Skeletal muscle satellite cell (primary cell): ENCODE measurements around the gene MID1IP1.

ENCODE experiments used
- H3K27me3 ChIP-seq: 2 replicates; pipeline ENCODE4 v1.7.0; 2013; ENCODE audit warnings: low read length; ENCODE audit not compliant: control insufficient read depth, insufficient read depth
- H3K36me3 ChIP-seq: 2 replicates; pipeline ENCODE4 v1.7.0; 2013; ENCODE audit warnings: mild to moderate bottlenecking, control low read depth, low read length; ENCODE audit not compliant: insufficient read depth
- H3K4me1 ChIP-seq: 2 replicates; pipeline ENCODE4 v1.7.0; 2013; ENCODE audit warnings: low read length; ENCODE audit not compliant: control insufficient read depth, insufficient read depth
- H3K4me2 ChIP-seq: 2 replicates; pipeline ENCODE4 v1.7.0; 2013; ENCODE audit warnings: mild to moderate bottlenecking, low read length
- H3K4me3 ChIP-seq: 2 replicates; pipeline ENCODE4 v1.7.0; 2013; ENCODE audit warnings: low read length
- H3K9ac ChIP-seq: 2 replicates; pipeline ENCODE4 v1.7.0; 2013; ENCODE audit warnings: mild to moderate bottlenecking, low read depth, low read length, moderate library complexity
- H3K9me3 ChIP-seq: replicated peaks from 2 replicates; pipeline ENCODE4 v1.7.0; 2013; ENCODE audit warnings: mild to moderate bottlenecking, control low read depth, low read length

The MID1IP1 gene

DNA sequence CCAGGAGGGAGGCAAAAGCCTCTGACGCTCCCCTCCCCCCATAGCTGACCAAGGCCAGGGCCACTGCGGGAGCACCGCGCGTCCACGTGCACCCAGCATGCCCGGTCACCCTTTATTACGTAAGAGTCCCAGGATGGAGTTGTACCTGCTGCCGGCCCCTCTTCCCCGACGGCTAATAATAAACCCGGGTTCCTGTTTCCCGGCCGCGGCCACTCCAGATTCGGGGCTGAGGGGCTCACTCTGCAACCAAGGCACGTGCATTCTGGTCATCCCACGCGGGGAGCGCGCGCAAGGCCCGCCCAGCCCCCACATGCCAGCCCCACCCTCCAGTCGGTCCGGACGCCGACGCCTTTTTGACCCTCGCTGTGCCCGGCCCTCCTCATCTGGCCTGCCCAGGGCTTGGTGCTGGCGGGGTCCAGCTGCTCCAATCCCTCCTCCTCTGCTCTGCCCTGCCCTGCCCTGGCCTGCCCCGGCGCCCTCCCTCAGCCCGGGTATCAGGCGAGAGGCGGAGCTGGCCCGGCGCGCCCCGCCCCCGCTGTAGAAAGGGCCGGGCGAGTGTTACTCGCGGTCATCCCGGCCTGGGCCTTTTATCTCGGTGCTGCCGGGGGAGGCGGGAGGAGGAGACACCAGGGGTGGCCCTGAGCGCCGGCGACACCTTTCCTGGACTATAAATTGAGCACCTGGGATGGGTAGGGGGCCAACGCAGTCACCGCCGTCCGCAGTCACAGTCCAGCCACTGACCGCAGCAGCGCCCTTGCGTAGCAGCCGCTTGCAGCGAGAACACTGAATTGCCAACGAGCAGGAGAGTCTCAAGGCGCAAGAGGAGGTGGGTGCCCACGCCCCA is 2.6 kb downstream of the MID1IP1 start:
- Histone ChIP-seq H3K4me1 (peaks cover 21% of the 10 kb centered on the region), H3K4me2 (peak overlapping the region; percentile 77), H3K36me3 (no peaks in the 10 kb centered on the region), H3K27me3 (no peaks in the 10 kb centered on the region), H3K9ac (peak overlapping the region; percentile 86), H3K4me3 (peak overlapping the region; percentile 88), H3K9me3 (no peaks in the 10 kb centered on the region)

DNA sequence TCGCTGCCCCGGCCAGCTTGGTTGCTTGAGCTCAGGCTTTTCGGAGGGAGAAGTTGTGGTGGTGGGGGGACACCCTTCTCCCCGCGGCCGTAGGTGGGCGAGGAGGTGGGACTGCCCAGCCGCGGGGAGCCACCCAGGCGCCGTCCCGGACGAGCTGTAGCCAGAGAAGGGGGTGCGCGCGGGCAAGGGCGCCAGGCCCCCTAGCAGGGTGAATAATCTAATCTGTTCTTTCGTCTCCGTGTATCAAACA is 3.1 kb downstream of the MID1IP1 start:
- H3K4me3 ChIP-seq = peak overlapping the region; percentile 88
- H3K4me2 ChIP-seq = peak overlapping the region; percentile 77
- H3K27me3 ChIP-seq = no peaks in the 10 kb centered on the region
- no peaks in the 10 kb centered on the region for H3K9me3 ChIP-seq
- H3K4me1 ChIP-seq = peaks cover 18% of the 10 kb centered on the region
- no peaks in the 10 kb centered on the region for H3K36me3 ChIP-seq
- H3K9ac ChIP-seq = peak overlapping the region; percentile 86

DNA sequence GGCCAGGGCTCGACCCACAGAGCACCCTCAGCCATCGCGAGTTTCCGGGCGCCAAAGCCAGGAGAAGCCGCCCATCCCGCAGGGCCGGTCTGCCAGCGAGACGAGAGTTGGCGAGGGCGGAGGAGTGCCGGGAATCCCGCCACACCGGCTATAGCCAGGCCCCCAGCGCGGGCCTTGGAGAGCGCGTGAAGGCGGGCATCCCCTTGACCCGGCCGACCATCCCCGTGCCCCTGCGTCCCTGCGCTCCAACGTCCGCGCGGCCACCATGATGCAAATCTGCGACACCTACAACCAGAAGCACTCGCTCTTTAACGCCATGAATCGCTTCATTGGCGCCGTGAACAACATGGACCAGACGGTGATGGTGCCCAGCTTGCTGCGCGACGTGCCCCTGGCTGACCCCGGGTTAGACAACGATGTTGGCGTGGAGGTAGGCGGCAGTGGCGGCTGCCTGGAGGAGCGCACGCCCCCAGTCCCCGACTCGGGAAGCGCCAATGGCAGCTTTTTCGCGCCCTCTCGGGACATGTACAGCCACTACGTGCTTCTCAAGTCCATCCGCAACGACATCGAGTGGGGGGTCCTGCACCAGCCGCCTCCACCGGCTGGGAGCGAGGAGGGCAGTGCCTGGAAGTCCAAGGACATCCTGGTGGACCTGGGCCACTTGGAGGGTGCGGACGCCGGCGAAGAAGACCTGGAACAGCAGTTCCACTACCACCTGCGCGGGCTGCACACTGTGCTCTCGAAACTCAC is 3.6 kb downstream of the MID1IP1 start:
- Histone ChIP-seq H3K27me3 (no peaks in the 10 kb centered on the region), H3K4me3 (peak overlapping the region; percentile 88), H3K4me1 (peaks cover 14% of the 10 kb centered on the region), H3K9ac (peak overlapping the region; percentile 86), H3K36me3 (no peaks in the 10 kb centered on the region), H3K9me3 (no peaks in the 10 kb centered on the region), H3K4me2 (peak overlapping the region; percentile 77)

DNA sequence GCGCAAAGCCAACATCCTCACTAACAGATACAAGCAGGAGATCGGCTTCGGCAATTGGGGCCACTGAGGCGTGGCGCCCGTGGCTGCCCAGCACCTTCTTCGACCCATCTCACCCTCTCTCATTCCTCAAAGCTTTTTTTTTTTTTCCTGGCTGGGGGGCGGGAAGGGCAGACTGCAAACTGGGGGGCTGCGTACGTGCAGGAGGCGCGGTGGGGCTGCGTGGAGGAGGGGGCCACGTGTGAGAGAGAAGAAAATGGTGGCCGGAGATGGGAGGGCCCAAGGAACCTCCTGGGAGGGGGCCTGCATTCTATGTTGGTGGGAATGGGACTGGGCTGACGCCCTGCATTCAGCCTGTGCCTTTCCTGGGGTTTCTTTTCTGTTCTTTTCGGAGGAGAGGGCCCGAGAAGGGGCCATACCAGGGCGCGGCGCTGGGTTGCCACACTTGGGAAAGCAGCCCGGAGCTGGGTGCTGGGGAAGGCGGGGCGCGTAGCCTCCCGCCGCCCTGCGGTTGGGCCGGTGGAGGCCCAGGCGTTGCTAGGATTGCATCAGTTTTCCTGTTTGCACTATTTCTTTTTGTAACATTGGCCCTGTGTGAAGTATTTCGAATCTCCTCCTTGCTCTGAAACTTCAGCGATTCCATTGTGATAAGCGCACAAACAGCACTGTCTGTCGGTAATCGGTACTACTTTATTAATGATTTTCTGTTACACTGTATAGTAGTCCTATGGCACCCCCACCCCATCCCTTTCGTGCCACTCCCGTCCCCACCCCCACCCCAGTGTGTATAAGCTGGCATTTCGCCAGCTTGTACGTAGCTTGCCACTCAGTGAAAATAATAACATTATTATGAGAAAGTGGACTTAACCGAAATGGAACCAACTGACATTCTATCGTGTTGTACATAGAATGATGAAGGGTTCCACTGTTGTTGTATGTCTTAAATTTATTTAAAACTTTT is 4.5 kb downstream of the MID1IP1 start:
- Histone ChIP-seq H3K4me2 (peak overlapping the region; percentile 77), H3K9me3 (no peaks in the 10 kb centered on the region), H3K4me1 (peaks cover 6% of the 10 kb centered on the region), H3K9ac (peak overlapping the region; percentile 86), H3K27me3 (no peaks in the 10 kb centered on the region), H3K36me3 (no peaks in the 10 kb centered on the region), H3K4me3 (peak overlapping the region; percentile 88)

DNA sequence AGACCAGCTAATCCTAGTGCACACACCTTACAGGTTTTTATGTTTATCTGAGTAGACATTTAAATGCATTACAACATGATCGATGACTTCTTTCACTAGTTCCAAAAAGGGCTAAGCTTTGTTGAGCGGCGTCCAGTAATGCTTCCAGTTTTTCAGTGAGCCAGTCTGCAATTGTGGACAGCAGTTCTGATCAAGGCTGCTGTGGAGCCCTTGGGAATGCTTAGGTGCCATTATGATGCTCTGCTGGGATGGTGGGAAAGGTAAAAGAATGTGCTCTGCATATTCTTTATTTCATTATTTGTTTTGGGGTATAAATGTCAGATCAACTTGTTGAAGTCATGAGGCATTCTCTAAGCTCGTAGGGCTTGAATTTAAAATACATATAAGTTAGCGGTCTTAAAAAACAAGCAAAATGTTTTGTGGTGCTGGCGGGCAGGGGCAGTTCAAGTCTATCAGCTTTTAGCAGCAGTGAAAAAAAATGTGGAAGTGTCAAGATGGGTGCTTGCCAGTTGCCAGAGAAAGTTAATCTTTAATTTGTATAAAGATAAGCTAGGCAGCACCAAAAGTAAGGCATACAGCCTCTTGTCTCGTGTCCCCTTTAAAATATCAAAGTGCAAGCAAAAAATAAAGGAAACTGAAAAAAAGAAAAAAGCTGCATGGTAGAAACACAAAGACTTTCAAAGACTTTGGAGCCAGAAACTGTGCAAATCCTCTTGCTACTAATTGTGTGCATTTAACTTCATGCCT is 5.8 kb downstream of the MID1IP1 start:
- peak overlapping the region; percentile 86 for H3K9ac ChIP-seq
- peak overlapping the region; percentile 88 for H3K4me3 ChIP-seq
- no peaks in the 10 kb centered on the region for H3K36me3 ChIP-seq
- H3K4me1 ChIP-seq = peaks cover 12% of the 10 kb centered on the region
- H3K9me3 ChIP-seq = no peaks in the 10 kb centered on the region
- H3K27me3 ChIP-seq = no peaks in the 10 kb centered on the region
- H3K4me2 ChIP-seq = peak overlapping the region; percentile 77

DNA sequence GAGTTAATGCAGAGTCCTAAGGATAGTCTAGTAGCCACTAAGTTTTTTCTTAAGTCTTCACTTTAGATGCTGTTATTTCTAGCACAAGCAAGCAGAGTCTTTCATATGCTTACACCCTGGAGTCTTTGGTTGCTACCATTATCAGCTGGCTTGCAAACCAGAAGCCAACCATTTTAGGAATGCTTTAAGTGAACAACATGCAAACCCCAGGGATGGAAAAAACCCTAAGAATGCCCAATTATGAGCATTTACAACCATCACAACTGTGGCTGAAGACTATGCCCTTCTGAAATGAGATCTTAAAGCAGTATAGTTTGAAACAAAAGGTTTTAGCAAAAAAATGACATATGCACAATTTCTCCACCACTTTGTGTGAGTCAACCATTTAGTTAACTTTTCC is 6.6 kb downstream of the MID1IP1 start:
- Histone ChIP-seq H3K36me3 (no peaks in the 10 kb centered on the region), H3K4me3 (no peak overlapping the region), H3K9me3 (no peaks in the 10 kb centered on the region), H3K4me1 (peaks cover 14% of the 10 kb centered on the region), H3K4me2 (no peak overlapping the region), H3K9ac (no peak overlapping the region), H3K27me3 (no peaks in the 10 kb centered on the region)

DNA sequence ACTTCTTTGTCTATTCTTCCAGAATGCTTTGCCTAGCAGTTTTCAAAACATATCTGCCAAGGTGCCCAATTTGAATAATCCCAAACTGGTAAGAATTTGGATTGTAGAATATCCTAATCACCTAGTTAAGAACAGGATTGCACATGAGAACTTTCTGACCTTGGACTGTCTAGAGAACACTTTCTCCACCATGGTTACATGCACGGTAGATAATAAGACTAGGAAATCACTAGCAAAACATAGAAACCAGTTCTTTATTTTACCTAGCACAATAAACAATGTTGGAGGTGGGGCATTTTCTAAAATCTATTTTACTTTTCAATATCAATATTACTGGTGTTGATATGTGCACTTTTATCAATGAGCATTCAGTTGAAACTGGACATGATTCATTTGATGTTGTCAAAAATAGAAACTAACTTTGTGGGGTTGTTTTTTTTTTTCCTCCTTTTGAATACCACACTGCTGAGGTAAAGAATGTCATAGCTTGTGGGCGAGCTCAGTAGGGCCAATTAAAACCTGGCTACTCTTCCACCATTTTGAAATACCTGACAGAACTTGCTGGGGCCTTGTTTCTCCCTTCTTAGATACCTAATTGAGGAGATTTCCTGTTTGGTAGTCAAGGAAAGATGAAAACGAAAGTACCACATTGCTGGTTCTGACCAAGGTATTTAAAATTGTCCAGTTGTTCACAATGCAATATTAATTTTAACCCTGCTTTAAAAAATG is 10.4 kb downstream of the MID1IP1 start:
- H3K4me3 ChIP-seq = no peak overlapping the region
- no peak overlapping the region for H3K9ac ChIP-seq
- peaks cover 15% of the 10 kb centered on the region for H3K4me1 ChIP-seq
- no peaks in the 10 kb centered on the region for H3K9me3 ChIP-seq
- no peaks in the 10 kb centered on the region for H3K27me3 ChIP-seq
- no peak overlapping the region for H3K4me2 ChIP-seq
- no peaks in the 10 kb centered on the region for H3K36me3 ChIP-seq

DNA sequence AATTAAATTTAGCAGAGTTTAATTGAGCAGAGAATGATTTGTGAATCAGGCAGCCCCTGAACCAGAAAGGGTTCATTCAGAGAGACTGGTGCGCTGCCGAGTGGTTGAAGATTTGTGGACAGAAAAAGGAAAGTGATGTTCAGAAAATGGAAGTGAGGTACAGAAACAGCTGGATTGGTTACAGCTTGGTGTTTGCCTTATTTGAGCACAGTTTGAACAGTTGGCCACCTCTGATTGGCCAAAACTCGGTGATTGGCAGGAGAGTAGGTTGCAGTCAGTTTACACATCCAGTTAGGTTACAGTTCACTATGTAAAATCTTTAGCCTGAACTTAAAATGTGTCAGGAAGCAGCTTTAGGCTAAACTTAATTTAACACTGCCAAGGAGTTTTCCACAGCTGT is 14.9 kb downstream of the MID1IP1 start:
- H3K4me2 ChIP-seq = no peak overlapping the region
- H3K27me3 ChIP-seq = no peaks in the 10 kb centered on the region
- H3K36me3 ChIP-seq = no peaks in the 10 kb centered on the region
- H3K9me3 ChIP-seq = no peaks in the 10 kb centered on the region
- H3K9ac ChIP-seq = no peak overlapping the region
- no peak overlapping the region for H3K4me3 ChIP-seq
- peaks cover 23% of the 10 kb centered on the region for H3K4me1 ChIP-seq

DNA sequence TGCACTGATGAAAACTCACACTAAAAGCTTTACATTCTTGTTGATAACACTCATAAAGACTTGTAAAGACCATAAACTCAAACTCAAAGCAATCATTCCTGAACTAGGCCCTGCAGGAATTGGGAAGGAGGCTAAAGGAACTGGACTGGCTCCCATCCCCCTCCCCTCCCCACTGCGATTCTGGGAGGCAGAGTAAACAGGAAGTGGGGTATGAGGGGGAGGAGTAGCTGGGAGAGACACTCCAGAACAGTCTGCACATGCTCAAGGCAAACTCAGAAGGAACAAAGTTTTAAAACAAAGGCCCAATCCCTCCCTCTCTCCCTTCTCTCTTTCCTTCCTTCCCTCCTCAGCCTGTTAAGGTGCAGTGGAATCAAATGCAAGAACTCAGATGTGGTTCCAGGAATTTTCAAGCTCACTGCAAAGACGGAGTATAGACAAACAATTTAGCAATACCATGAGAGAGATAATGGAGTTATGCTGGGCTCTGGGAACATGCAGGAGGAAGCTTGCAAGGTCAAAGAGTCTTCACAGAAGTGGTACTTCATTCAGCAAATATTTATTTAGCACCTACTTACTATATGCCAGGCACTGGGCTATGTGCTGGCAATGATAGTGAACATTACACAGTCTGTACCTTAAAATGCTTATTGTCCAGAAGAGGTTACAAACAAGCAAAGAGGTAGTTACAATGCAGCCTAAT is 15.9 kb downstream of the MID1IP1 start:
- peaks cover 14% of the 10 kb centered on the region for H3K4me1 ChIP-seq
- no peaks in the 10 kb centered on the region for H3K27me3 ChIP-seq
- H3K36me3 ChIP-seq = no peaks in the 10 kb centered on the region
- no peak overlapping the region for H3K4me3 ChIP-seq
- no peak overlapping the region for H3K4me2 ChIP-seq
- H3K9me3 ChIP-seq = no peaks in the 10 kb centered on the region
- no peak overlapping the region for H3K9ac ChIP-seq

DNA sequence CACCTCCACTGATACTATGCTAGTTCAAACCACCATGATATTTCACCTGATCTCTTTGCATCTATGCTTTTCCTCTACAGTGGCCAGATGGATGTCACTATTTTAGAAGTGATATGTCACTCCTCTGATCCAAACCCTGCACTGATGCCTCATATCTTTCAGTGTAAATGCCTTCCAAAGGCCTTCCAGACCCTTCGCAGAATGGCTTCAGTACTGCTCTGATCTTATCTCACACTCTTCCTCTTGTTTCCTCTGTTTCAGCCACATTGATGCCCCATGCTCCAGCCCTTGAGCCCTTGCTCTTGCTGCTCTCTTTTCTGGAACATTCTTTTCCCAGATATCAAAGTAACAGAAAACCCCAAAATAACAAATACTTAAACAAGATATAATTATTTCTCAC is 17.9 kb downstream of the MID1IP1 start:
- Histone ChIP-seq H3K36me3 (no peaks in the 10 kb centered on the region), H3K4me3 (no peak overlapping the region), H3K4me1 (peaks cover 13% of the 10 kb centered on the region), H3K4me2 (no peak overlapping the region), H3K9me3 (no peaks in the 10 kb centered on the region), H3K27me3 (no peaks in the 10 kb centered on the region), H3K9ac (no peak overlapping the region)
